ENCODE results near the gene MMP15.
"Not testable (repeated sequence)": the region's sequence is repeated elsewhere in the genome, so short reads cannot be mapped to it uniquely, and the experiment has no call there.

DNA sequence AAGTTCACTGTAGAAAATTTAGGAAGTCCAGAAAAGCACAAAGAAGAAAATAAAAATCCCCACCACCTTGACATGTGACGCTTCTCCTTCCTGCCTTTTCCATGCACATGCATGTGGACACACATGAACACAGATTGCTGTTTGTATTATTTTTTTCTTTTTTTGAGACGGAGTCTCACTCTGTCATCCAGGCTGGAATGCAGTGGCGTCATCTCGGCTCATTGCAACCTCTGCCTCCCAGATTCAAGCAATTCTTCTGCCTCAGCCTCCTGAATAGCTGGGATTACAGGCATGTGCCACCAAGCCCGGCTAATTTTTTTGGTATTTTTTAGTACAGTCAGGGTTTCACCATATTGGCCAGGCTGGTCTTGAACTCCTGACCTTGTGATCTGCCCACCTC is 55.1 kb downstream of the MMP15 start:
- TF ChIP-seq GATAD2A (CRISPR knock-in tag; IDR thresholded peaks at IDR 0.05); MYNN (CRISPR knock-in tag; IDR thresholded peaks at IDR 0.05; ENCODE audit: low read depth); POLR2AphosphoS5 (IDR thresholded peaks at IDR 0.05; ENCODE audit: low read depth, low read length); ZNF30 (CRISPR knock-in tag; IDR thresholded peaks at IDR 0.05): not testable (repeated sequence)
- TF ChIP-seq, protein P1, sequence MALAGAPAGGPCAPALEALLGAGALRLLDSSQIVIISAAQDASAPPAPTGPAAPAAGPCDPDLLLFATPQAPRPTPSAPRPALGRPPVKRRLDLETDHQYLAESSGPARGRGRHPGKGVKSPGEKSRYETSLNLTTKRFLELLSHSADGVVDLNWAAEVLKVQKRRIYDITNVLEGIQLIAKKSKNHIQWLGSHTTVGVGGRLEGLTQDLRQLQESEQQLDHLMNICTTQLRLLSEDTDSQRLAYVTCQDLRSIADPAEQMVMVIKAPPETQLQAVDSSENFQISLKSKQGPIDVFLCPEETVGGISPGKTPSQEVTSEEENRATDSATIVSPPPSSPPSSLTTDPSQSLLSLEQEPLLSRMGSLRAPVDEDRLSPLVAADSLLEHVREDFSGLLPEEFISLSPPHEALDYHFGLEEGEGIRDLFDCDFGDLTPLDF (CRISPR knock-in tag; IDR thresholded peaks at IDR 0.05): not testable (repeated sequence)

All from HepG2 (cell line).